Epidermal melanocyte (primary cell): ENCODE data around the gene ARFGEF2.
"Not testable (repeated sequence)": the region's sequence is repeated elsewhere in the genome, so short reads cannot be mapped to it uniquely, and the experiment has no call there.

Experiments
- DNase-seq: peaks from one replicate; pipeline ENCODE4 v3.0.0; 2011; ENCODE audit warnings: low spot score; ENCODE audit not compliant: insufficient read length

The ARFGEF2 gene

GRCh38 chr20:48926821-48927220 lies 5.3 kb downstream of the ARFGEF2 start:
- DNase-seq: no peak

- DNase-seq: peak; percentile 85
Observed at GRCh38 chr20:48928832-48929725, 7.6 kb downstream of the ARFGEF2 start.

GRCh38 chr20:48930035-48930434 lies 8.5 kb downstream of the ARFGEF2 start:
- no peak for DNase-seq

- no peak for DNase-seq
Observed at GRCh38 chr20:48930878-48931277, 9.4 kb downstream of the ARFGEF2 start.

- DNase-seq: no peak
Observed at GRCh38 chr20:48931527-48932374, 10.2 kb downstream of the ARFGEF2 start.

GRCh38 chr20:48932375-48932941 lies 10.9 kb downstream of the ARFGEF2 start:
- DNase-seq: no peak

GRCh38 chr20:48933017-48933766 lies 11.7 kb downstream of the ARFGEF2 start:
- DNase-seq: no peak

GRCh38 chr20:48934273-48934877 lies 12.9 kb downstream of the ARFGEF2 start:
- not testable (repeated sequence) for DNase-seq

GRCh38 chr20:48934966-48935365 lies 13.5 kb downstream of the ARFGEF2 start:
- DNase-seq: not testable (repeated sequence)

- not testable (repeated sequence) for DNase-seq
Observed at GRCh38 chr20:48936178-48936577, 14.7 kb downstream of the ARFGEF2 start.

GRCh38 chr20:48937674-48938073 lies 16.2 kb downstream of the ARFGEF2 start:
- no peak for DNase-seq

- DNase-seq: no peak
Observed at GRCh38 chr20:48938670-48939069, 17.2 kb downstream of the ARFGEF2 start.

GRCh38 chr20:48940170-48940569 lies 18.7 kb downstream of the ARFGEF2 start:
- DNase-seq: no peak

- DNase-seq: no peak
Observed at GRCh38 chr20:48941467-48941866, 20.0 kb downstream of the ARFGEF2 start.

- no peak for DNase-seq
Observed at GRCh38 chr20:48942730-48943129, 21.2 kb downstream of the ARFGEF2 start.

GRCh38 chr20:48944663-48945297 lies 23.3 kb downstream of the ARFGEF2 start:
- DNase-seq: no peak

- DNase-seq: no peak
Observed at GRCh38 chr20:48945840-48946514, 24.5 kb downstream of the ARFGEF2 start.

- no peak for DNase-seq
Observed at GRCh38 chr20:48948612-48949011, 27.1 kb downstream of the ARFGEF2 start.

- no peak for DNase-seq
Observed at GRCh38 chr20:48949304-48950170, 28.0 kb downstream of the ARFGEF2 start.
